Gastrocnemius medialis (tissue), 4 donors: Measurements from ENCODE around the gene CEP70.

Experiments used
- CTCF ChIP-seq, 5 experiments: fragments of 450-650 bp in 3 of 5; fragments of 200-600 bp in 2 of 5; sonication (generic) in 2 of 5; IDR thresholded peaks in 4 of 5; conservative IDR thresholded peaks in 1 of 5; 1 replicate in 4 of 5; 2 replicates in 1 of 5; pipeline ENCODE4 v1.5.1; 2016 to 2019; ENCODE audit warnings: antibody characterized with exemption in 5 of 5, mild to moderate bottlenecking in 3 of 5, moderate library complexity in 3 of 5
- POLR2A ChIP-seq, 2 donors: fragments of 450-650 bp; IDR thresholded peaks; one replicate each; pipeline ENCODE4 v1.6.1; 2017; ENCODE audit warnings: antibody characterized with exemption in 2 of 2, mild to moderate bottlenecking in 2 of 2, moderate library complexity in 2 of 2

- TF ChIP-seq CTCF (IDR thresholded peaks at IDR 0.05 in 4 of 5, conservative IDR thresholded peaks at IDR 0.05 in 1 of 5): no peak
- no peak for TF ChIP-seq POLR2A (IDR thresholded peaks at IDR 0.05)
These were observed 15.8 kb upstream of the CEP70 start for GRCh38 chr3:138609898-138610266.
